Duodenal mucosa (tissue), 2 donors: ENCODE data around the gene CHGA.

Experiments used
- H3K27ac ChIP-seq: one replicate; pipeline ENCODE4 v1.7.0; 2013; ENCODE audit warnings: low read depth, low read length
- H3K27me3 ChIP-seq, 2 donors: one replicate each; pipeline ENCODE4 v1.7.0; 2013; ENCODE audit warnings: low read length in 2 of 2, control low read depth in 1 of 2; ENCODE audit not compliant: insufficient read depth in 2 of 2, control insufficient read depth in 1 of 2
- H3K36me3 ChIP-seq, 2 donors: one replicate each; pipeline ENCODE4 v1.7.0; 2013; ENCODE audit warnings: low read length in 2 of 2, control low read depth in 1 of 2; ENCODE audit not compliant: insufficient read depth in 2 of 2, control insufficient read depth in 1 of 2
- H3K4me1 ChIP-seq, 2 donors: one replicate each; pipeline ENCODE4 v1.7.0; 2013; ENCODE audit warnings: low read length in 2 of 2, control low read depth in 1 of 2; ENCODE audit not compliant: insufficient read depth in 2 of 2, control insufficient read depth in 1 of 2
- H3K4me3 ChIP-seq, 2 donors: one replicate each; pipeline ENCODE4 v1.7.0; 2013; ENCODE audit warnings: low read length in 2 of 2, low read depth in 1 of 2
- H3K9ac ChIP-seq, 2 donors: one replicate each; pipeline ENCODE4 v1.7.0; 2013; ENCODE audit warnings: low read length in 2 of 2, low read depth in 1 of 2
- H3K9me3 ChIP-seq, 2 donors: one replicate each; pipeline ENCODE4 v1.7.0; 2013; ENCODE audit warnings: low read length in 2 of 2, control low read depth in 1 of 2; ENCODE audit not compliant: control insufficient read depth in 1 of 2

Gene CHGA

GRCh38 chr14:92929689-92930608 is 7.0 kb downstream of the CHGA start:
- no peak overlapping the region for H3K4me3 ChIP-seq
- no peaks in the 10 kb centered on the region for H3K4me1 ChIP-seq
- no peaks in the 10 kb centered on the region for H3K9me3 ChIP-seq
- H3K36me3 ChIP-seq: no peaks in the 10 kb centered on the region
- H3K27me3 ChIP-seq: no peaks in the 10 kb centered on the region
- no peak overlapping the region for H3K9ac ChIP-seq
- no peak overlapping the region for H3K27ac ChIP-seq

GRCh38 chr14:92930737-92931602 is 8.0 kb downstream of the CHGA start:
- no peaks in the 10 kb centered on the region for H3K4me1 ChIP-seq
- peaks cover 5 to 6% of the 10 kb centered on the region in 2 donors for H3K36me3 ChIP-seq
- no peak overlapping the region for H3K4me3 ChIP-seq
- H3K27ac ChIP-seq: no peak overlapping the region
- no peaks in the 10 kb centered on the region for H3K9me3 ChIP-seq
- no peaks in the 10 kb centered on the region for H3K27me3 ChIP-seq
- no peak overlapping the region for H3K9ac ChIP-seq

GRCh38 chr14:92931681-92932447 is 8.9 kb downstream of the CHGA start:
- H3K36me3 ChIP-seq: peaks cover 5 to 15% of the 10 kb centered on the region in 2 donors
- no peaks in the 10 kb centered on the region for H3K9me3 ChIP-seq
- no peaks in the 10 kb centered on the region for H3K4me1 ChIP-seq
- H3K27me3 ChIP-seq: no peaks in the 10 kb centered on the region
- H3K4me3 ChIP-seq: no peak overlapping the region
- no peak overlapping the region for H3K9ac ChIP-seq
- no peak overlapping the region for H3K27ac ChIP-seq

- Histone ChIP-seq H3K9me3 (no peaks in the 10 kb centered on the region), H3K4me3 (no peak overlapping the region), H3K27me3 (no peaks in the 10 kb centered on the region), H3K9ac (no peak overlapping the region), H3K4me1 (no peaks in the 10 kb centered on the region), H3K36me3 (peaks cover 5 to 21% of the 10 kb centered on the region in 2 donors), H3K27ac (no peak overlapping the region)
Measured at GRCh38 chr14:92932448-92933395, 9.8 kb downstream of the CHGA start.

- no peaks in the 10 kb centered on the region for H3K4me1 ChIP-seq
- H3K36me3 ChIP-seq: peaks cover 5 to 22% of the 10 kb centered on the region in 2 donors
- no peak overlapping the region for H3K4me3 ChIP-seq
- H3K9me3 ChIP-seq: no peaks in the 10 kb centered on the region
- H3K27me3 ChIP-seq: no peaks in the 10 kb centered on the region
- no peak overlapping the region for H3K9ac ChIP-seq
- no peak overlapping the region for H3K27ac ChIP-seq
Measured at GRCh38 chr14:92933481-92933880, 10.5 kb downstream of the CHGA start.

- peaks cover 5 to 29% of the 10 kb centered on the region in 2 donors for H3K36me3 ChIP-seq
Measured at GRCh38 chr14:92934196-92935085, 11.5 kb downstream of the CHGA start.

GRCh38 chr14:92935446-92935845 is 12.5 kb downstream of the CHGA start:
- Histone ChIP-seq H3K4me3 (no peak overlapping the region), H3K36me3 (peaks cover 5 to 38% of the 10 kb centered on the region in 2 donors), H3K4me1 (no peaks in the 10 kb centered on the region), H3K27me3 (no peaks in the 10 kb centered on the region), H3K9ac (no peak overlapping the region), H3K27ac (no peak overlapping the region), H3K9me3 (no peaks in the 10 kb centered on the region)

More at GRCh38 chr14:92934196-92935085, 11.5 kb downstream of the CHGA start:
- no peak overlapping the region for H3K27ac ChIP-seq
- H3K4me3 ChIP-seq: no peak overlapping the region
- H3K4me1 ChIP-seq: no peaks in the 10 kb centered on the region
- H3K27me3 ChIP-seq: no peaks in the 10 kb centered on the region
- no peak overlapping the region for H3K9ac ChIP-seq
- no peaks in the 10 kb centered on the region for H3K9me3 ChIP-seq

GRCh38 chr14:92936085-92936484 is 13.1 kb downstream of the CHGA start:
- Histone ChIP-seq H3K9ac (no peak overlapping the region), H3K9me3 (no peaks in the 10 kb centered on the region), H3K27ac (no peak overlapping the region), H3K4me3 (no peak overlapping the region), H3K4me1 (no peaks in the 10 kb centered on the region), H3K36me3 (peaks cover 5 to 41% of the 10 kb centered on the region in 2 donors), H3K27me3 (no peaks in the 10 kb centered on the region)
